ENCODE results near the gene C16orf86. TPM values are rescaled to one million over a fixed set of nuclear protein-coding genes. Genes with fewer than 3 reads are reported as not detected.

C16orf86 gene
- total and polyA plus RNA-seq, 12 donors = 0.57 to 17.9 (median 8.0) TPM

- DNase-seq = no peak
- peaks cover 14% of the 10 kb centered on the region for H3K27me3 ChIP-seq
- no peak overlapping the region for H3K27ac ChIP-seq
- TF ChIP-seq CTCF (IDR thresholded peaks at IDR 0.05) = no peak
- no peak for TF ChIP-seq POLR2A (IDR thresholded peaks at IDR 0.05)
- H3K4me1 ChIP-seq (replicated peaks in 1 of 2) = peaks cover 13 to 14% of the 10 kb centered on the region in 2 donors
- no peak overlapping the region for H3K4me3 ChIP-seq
- no peaks in the 10 kb centered on the region for H3K9me3 ChIP-seq (replicated peaks in 1 of 3)
- WGBS, 4 donors = 62 to 76% (median 66%) methylated on average over 4 of the region's 4 CpGs
- no peaks in the 10 kb centered on the region for H3K36me3 ChIP-seq (replicated peaks in 1 of 2)
- intact Hi-C loops (cut with DNase I) = loop anchor here in 1 of 2 donors (5.0 kb wide), 1 partner anchor 108 kb away; no protein-coding TSS in a partner anchor
Measured at GRCh38 chr16:67655363-67655762, 11.3 kb upstream of the C16orf86 start.

GRCh38 chr16:67656344-67657016 lies 10.1 kb upstream of the C16orf86 start:
- Histone ChIP-seq H3K27me3 (peaks cover 14% of the 10 kb centered on the region), H3K9me3 (replicated peaks in 1 of 3) (no peaks in the 10 kb centered on the region), H3K27ac (no peak overlapping the region), H3K4me1 (replicated peaks in 1 of 2) (peaks cover 14 to 19% of the 10 kb centered on the region in 2 donors), H3K36me3 (replicated peaks in 1 of 2) (no peaks in the 10 kb centered on the region), H3K4me3 (no peak overlapping the region)
- intact Hi-C loops (cut with DNase I) = loop anchor here in 1 of 2 donors (5.0 kb wide), 1 partner anchor 109 kb away; no protein-coding TSS in a partner anchor
- TF ChIP-seq CTCF (IDR thresholded peaks at IDR 0.05) (no peak), POLR2A (IDR thresholded peaks at IDR 0.05) (no peak)
- no peak for DNase-seq
- WGBS, 4 donors = 57 to 88% (median 86%) methylated on average over 1 to 9 of the region's 9 CpGs; no CpG with 5 or more reads in 1 of the 4 donors

- intact Hi-C loops (cut with DNase I) = loop anchor here in 1 of 2 donors (5.0 kb wide), 1 partner anchor 110 kb away; no protein-coding TSS in a partner anchor
- 83 to 96% (median 93%) methylated on average over 9 to 16 of the region's 16 CpGs for WGBS, 4 donors
- H3K9me3 ChIP-seq (replicated peaks in 1 of 3) = no peaks in the 10 kb centered on the region
- no peak for DNase-seq
- H3K4me1 ChIP-seq (replicated peaks in 1 of 2) = peaks cover 14 to 21% of the 10 kb centered on the region in 2 donors
- H3K4me3 ChIP-seq = no peak overlapping the region
- no peak overlapping the region for H3K27ac ChIP-seq
- peaks cover 14% of the 10 kb centered on the region for H3K27me3 ChIP-seq
- TF ChIP-seq POLR2A (IDR thresholded peaks at IDR 0.05) = no peak
- no peak for TF ChIP-seq CTCF (IDR thresholded peaks at IDR 0.05)
- H3K36me3 ChIP-seq (replicated peaks in 1 of 2) = no peaks in the 10 kb centered on the region
Measured at GRCh38 chr16:67657017-67657608, 9.5 kb upstream of the C16orf86 start.

GRCh38 chr16:67657751-67658518 lies 8.7 kb upstream of the C16orf86 start:
- Histone ChIP-seq H3K36me3 (replicated peaks in 1 of 2) (peaks cover 0 to 8% of the 10 kb centered on the region in 2 donors), H3K4me1 (replicated peaks in 1 of 2) (peaks cover 14 to 21% of the 10 kb centered on the region in 2 donors), H3K9me3 (replicated peaks in 1 of 3) (no peaks in the 10 kb centered on the region), H3K27ac (no peak overlapping the region), H3K4me3 (no peak overlapping the region), H3K27me3 (peaks cover 14% of the 10 kb centered on the region)
- intact Hi-C loops (cut with DNase I) = loop anchor here in 1 of 2 donors (5.0 kb wide), 1 partner anchor 111 kb away; no protein-coding TSS in a partner anchor
- DNase-seq = no peak
- TF ChIP-seq CTCF (IDR thresholded peaks at IDR 0.05) = no peak
- TF ChIP-seq POLR2A (IDR thresholded peaks at IDR 0.05) = no peak
- WGBS, 4 donors = 92 to 96% (median 94%) methylated on average over 3 to 18 of the region's 18 CpGs

All from adrenal gland (tissue), 12 donors.